SU-DHL-6 (cell line): ENCODE measurements around the gene MYBBP1A.

Experiments
- EZH2phosphoT487 ChIP-seq: fragments of 200-600 bp; sonication (generic), shearing (Covaris generic); conservative IDR thresholded peaks from 2 replicates; pipeline ENCODE4 v1.6.1; 2018; ENCODE audit warnings: mild to moderate bottlenecking, antibody characterized with exemption, low read length, moderate library complexity, mixed read lengths
- TF ChIP-seq, protein P1 (sequence below): fragments of 200-600 bp; sonication (generic); IDR thresholded peaks from one replicate; pipeline ENCODE4 v1.5.1; 2017; ENCODE audit warnings: antibody characterized with exemption, mild to moderate bottlenecking, low read length, moderate library complexity; ENCODE audit not compliant: insufficient read depth, poor library complexity, severe bottlenecking

DNA sequence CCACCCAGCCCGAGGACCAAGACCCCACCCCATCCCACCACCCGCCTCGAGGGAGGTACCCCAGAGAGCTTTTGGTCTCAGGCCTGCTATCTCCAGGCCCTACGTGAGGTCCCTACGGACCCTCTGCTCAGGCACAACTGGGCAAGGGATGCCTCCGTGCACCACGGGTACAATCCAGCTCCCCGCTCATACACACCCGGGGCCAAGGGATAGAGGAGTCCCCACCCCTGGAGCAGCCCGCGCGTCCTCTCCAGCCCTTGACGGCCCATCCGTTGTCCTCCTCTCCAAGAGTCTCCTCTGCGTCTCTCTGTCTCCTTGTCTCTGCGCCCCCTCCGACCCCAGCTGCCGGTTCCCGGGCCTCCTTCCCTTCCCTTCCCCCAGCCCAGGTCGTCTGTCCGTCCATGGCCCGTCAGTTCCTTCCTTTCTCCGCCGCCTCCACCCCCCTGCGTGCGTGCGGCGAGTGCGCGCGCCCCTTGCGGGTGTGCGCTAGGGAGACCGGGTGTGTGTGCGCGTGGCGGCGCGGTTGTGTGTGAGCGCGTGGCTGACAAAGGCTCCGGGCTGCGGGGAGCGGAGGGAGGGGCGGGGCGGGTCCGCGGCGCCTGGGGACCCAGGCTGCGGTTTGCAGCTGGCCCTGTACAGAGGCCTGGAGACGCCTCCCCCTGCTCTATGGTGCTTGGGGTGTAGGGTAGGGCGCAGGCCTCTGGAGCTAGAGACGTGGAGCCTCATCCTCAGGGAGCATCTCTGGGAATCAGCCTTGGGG is 55.6 kb downstream of the MYBBP1A start:
- TF ChIP-seq EZH2phosphoT487, result no peak
- TF ChIP-seq, protein P1, sequence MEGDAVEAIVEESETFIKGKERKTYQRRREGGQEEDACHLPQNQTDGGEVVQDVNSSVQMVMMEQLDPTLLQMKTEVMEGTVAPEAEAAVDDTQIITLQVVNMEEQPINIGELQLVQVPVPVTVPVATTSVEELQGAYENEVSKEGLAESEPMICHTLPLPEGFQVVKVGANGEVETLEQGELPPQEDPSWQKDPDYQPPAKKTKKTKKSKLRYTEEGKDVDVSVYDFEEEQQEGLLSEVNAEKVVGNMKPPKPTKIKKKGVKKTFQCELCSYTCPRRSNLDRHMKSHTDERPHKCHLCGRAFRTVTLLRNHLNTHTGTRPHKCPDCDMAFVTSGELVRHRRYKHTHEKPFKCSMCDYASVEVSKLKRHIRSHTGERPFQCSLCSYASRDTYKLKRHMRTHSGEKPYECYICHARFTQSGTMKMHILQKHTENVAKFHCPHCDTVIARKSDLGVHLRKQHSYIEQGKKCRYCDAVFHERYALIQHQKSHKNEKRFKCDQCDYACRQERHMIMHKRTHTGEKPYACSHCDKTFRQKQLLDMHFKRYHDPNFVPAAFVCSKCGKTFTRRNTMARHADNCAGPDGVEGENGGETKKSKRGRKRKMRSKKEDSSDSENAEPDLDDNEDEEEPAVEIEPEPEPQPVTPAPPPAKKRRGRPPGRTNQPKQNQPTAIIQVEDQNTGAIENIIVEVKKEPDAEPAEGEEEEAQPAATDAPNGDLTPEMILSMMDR, result no peak
